Retinal pigment epithelial cell (primary cell): ENCODE results near the gene HIRIP3.

Experiments used
- DNase-seq: peaks from one replicate; pipeline ENCODE4 v3.0.0-alpha.2; 2010; ENCODE audit warnings: low read depth
- H3K4me3 ChIP-seq: 2 replicates; pipeline ENCODE4 v1.5.1; 2011; ENCODE audit warnings: mild to moderate bottlenecking, low read length, control low read depth, moderate library complexity
- CTCF ChIP-seq: conservative IDR thresholded peaks from 2 replicates; pipeline ENCODE4 v1.5.1; 2011; ENCODE audit warnings: low read depth, low read length, control low read depth, inconsistent platforms

The HIRIP3 gene

GRCh38 chr16:29978081-29978480 lies 17.3 kb downstream of the HIRIP3 start:
- DNase-seq, result no peak
- no peak overlapping the region for H3K4me3 ChIP-seq
- no peak for TF ChIP-seq CTCF

- DNase-seq, result no peak
- no peak for TF ChIP-seq CTCF
- H3K4me3 ChIP-seq, result no peak overlapping the region
Measured at GRCh38 chr16:29977063-29977825, 18.2 kb downstream of the HIRIP3 start.

- DNase-seq, result no peak
- H3K4me3 ChIP-seq, result peak overlapping the region; percentile 94
- TF ChIP-seq CTCF, result no peak
Measured at GRCh38 chr16:29975811-29976511, 19.5 kb downstream of the HIRIP3 start.

GRCh38 chr16:29975134-29975538 lies 20.3 kb downstream of the HIRIP3 start:
- no peak for DNase-seq
- no peak for TF ChIP-seq CTCF
- peak overlapping the region; percentile 94 for H3K4me3 ChIP-seq

GRCh38 chr16:29974291-29975133 lies 20.9 kb downstream of the HIRIP3 start:
- H3K4me3 ChIP-seq, result peak overlapping the region; percentile 94
- DNase-seq, result no peak
- no peak for TF ChIP-seq CTCF

GRCh38 chr16:29973384-29974246 lies 21.8 kb downstream of the HIRIP3 start, which contains the start of gene TAOK2:
TSS of gene TAOK2 (plus strand) at chr16:29973868. CDS start at chr16:29977773, 3,905 bp downstream.
- DNase-seq, result peak; percentile 96
- TF ChIP-seq CTCF, result no peak
- peak within 1 kb of the TSS; percentile 94 for H3K4me3 ChIP-seq
